ENCODE measurements around the gene TRPM5. TPM values are rescaled to one million over a fixed set of nuclear protein-coding genes. Genes with fewer than 3 reads are reported as not detected.

The TRPM5 gene
- total RNA-seq, 1 experiment from 2014 or later: not detected

GRCh38 chr11:2409126-2409525, 35.2 kb downstream of the TRPM5 start:
- H3K27ac Mint-ChIP-seq (ENCODE audit: unreplicated experiment): no peak overlapping the region
- CTCF ChIA-PET: interaction anchor here (0.6 to 2.4 kb wide), 2 partner anchors 10 to 11 kb away, joined by 4 to 8 read pairs; no protein-coding TSS in a partner anchor
- no TSS peak for BruUV-seq (replicated peaks)

DNA sequence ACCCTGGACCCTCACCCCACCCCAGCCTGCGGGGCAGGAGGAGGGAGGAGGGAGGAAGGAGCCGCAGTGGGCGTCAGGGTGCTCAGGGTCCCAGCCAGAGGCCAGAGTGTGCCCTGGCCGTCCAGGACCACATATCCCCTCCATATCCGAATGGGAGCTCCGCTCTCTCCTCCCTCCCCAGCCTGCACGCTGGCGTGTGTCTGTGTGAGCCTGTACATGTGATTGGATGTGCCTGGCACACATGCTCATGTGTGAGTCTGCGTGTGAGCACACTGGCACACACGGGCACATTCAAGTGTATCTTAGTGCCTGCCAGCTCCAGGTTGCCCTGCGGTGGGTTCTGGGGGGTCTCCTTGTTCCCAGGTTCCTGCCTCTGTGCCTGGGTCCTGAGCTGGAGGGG, 35.6 kb downstream of the TRPM5 start:
- no peak for DNase-seq
- Mint-ChIP-seq H3K4me3 (ENCODE audit: low read depth, unreplicated experiment) (no peak overlapping the region), H3K36me3 (ENCODE audit: insufficient read depth, unreplicated experiment) (peaks cover 13% of the 10 kb centered on the region), H3K4me1 (ENCODE audit: low read depth, unreplicated experiment) (no peaks in the 10 kb centered on the region), H3K27ac (ENCODE audit: unreplicated experiment) (no peak overlapping the region), H3K27me3 (ENCODE audit: unreplicated experiment) (peaks cover 47% of the 10 kb centered on the region), H3K9me3 (ENCODE audit: low read depth, unreplicated experiment) (no peaks in the 10 kb centered on the region)
- CTCF ChIA-PET: interaction anchor here (0.6 to 2.4 kb wide), 2 partner anchors 10 to 11 kb away, joined by 4 to 8 read pairs; no protein-coding TSS in a partner anchor
- no TSS peak for BruUV-seq (replicated peaks)
- intact Hi-C loops (cut with micrococcal nuclease; ENCODE audit: unreplicated experiment): no loop called here
- no peak for TF ChIP-seq CTCF (IDR thresholded peaks at IDR 0.05; ENCODE audit: unreplicated experiment)

More at GRCh38 chr11:2409126-2409525, 35.2 kb downstream of the TRPM5 start:
- TF ChIP-seq CTCF (IDR thresholded peaks at IDR 0.05; ENCODE audit: unreplicated experiment): no peak
- peaks cover 13% of the 10 kb centered on the region for H3K36me3 Mint-ChIP-seq (ENCODE audit: insufficient read depth, unreplicated experiment)
- H3K4me1 Mint-ChIP-seq (ENCODE audit: low read depth, unreplicated experiment): no peaks in the 10 kb centered on the region
- intact Hi-C loops (cut with micrococcal nuclease; ENCODE audit: unreplicated experiment): no loop called here
- H3K4me3 Mint-ChIP-seq (ENCODE audit: low read depth, unreplicated experiment): no peak overlapping the region
- H3K9me3 Mint-ChIP-seq (ENCODE audit: low read depth, unreplicated experiment): no peaks in the 10 kb centered on the region
- H3K27me3 Mint-ChIP-seq (ENCODE audit: unreplicated experiment): peaks cover 47% of the 10 kb centered on the region
- no peak for DNase-seq

GRCh38 chr11:2406878-2407410, 37.4 kb downstream of the TRPM5 start:
- H3K27me3 Mint-ChIP-seq (ENCODE audit: unreplicated experiment): peaks cover 47% of the 10 kb centered on the region
- no peak overlapping the region for H3K27ac Mint-ChIP-seq (ENCODE audit: unreplicated experiment)
- no peak overlapping the region for H3K4me3 Mint-ChIP-seq (ENCODE audit: low read depth, unreplicated experiment)
- BruUV-seq (replicated peaks): no TSS peak
- no peak for TF ChIP-seq CTCF (IDR thresholded peaks at IDR 0.05; ENCODE audit: unreplicated experiment)
- no peak for DNase-seq
- no peaks in the 10 kb centered on the region for H3K9me3 Mint-ChIP-seq (ENCODE audit: low read depth, unreplicated experiment)
- intact Hi-C loops (cut with micrococcal nuclease; ENCODE audit: unreplicated experiment): no loop called here
- H3K36me3 Mint-ChIP-seq (ENCODE audit: insufficient read depth, unreplicated experiment): peaks cover 28% of the 10 kb centered on the region
- CTCF ChIA-PET: no interaction called here
- H3K4me1 Mint-ChIP-seq (ENCODE audit: low read depth, unreplicated experiment): no peaks in the 10 kb centered on the region

GRCh38 chr11:2406451-2406850, 37.9 kb downstream of the TRPM5 start:
- peaks cover 43% of the 10 kb centered on the region for H3K27me3 Mint-ChIP-seq (ENCODE audit: unreplicated experiment)
- no peaks in the 10 kb centered on the region for H3K4me1 Mint-ChIP-seq (ENCODE audit: low read depth, unreplicated experiment)
- no TSS peak for BruUV-seq (replicated peaks)
- no peak overlapping the region for H3K4me3 Mint-ChIP-seq (ENCODE audit: low read depth, unreplicated experiment)
- H3K9me3 Mint-ChIP-seq (ENCODE audit: low read depth, unreplicated experiment): no peaks in the 10 kb centered on the region
- no peak overlapping the region for H3K27ac Mint-ChIP-seq (ENCODE audit: unreplicated experiment)
- intact Hi-C loops (cut with micrococcal nuclease; ENCODE audit: unreplicated experiment): no loop called here
- peaks cover 32% of the 10 kb centered on the region for H3K36me3 Mint-ChIP-seq (ENCODE audit: insufficient read depth, unreplicated experiment)
- no peak for DNase-seq
- TF ChIP-seq CTCF (IDR thresholded peaks at IDR 0.05; ENCODE audit: unreplicated experiment): no peak
- CTCF ChIA-PET: no interaction called here

Measured in Calu3 (cell line).